Fibroblast of skin of right biceps (primary cell): Measurements from ENCODE around the gene NDUFB10.

Source experiments
- DNase-seq: peaks from one replicate; pipeline ENCODE4 v3.0.0-alpha.2; 2013

Gene NDUFB10

DNA sequence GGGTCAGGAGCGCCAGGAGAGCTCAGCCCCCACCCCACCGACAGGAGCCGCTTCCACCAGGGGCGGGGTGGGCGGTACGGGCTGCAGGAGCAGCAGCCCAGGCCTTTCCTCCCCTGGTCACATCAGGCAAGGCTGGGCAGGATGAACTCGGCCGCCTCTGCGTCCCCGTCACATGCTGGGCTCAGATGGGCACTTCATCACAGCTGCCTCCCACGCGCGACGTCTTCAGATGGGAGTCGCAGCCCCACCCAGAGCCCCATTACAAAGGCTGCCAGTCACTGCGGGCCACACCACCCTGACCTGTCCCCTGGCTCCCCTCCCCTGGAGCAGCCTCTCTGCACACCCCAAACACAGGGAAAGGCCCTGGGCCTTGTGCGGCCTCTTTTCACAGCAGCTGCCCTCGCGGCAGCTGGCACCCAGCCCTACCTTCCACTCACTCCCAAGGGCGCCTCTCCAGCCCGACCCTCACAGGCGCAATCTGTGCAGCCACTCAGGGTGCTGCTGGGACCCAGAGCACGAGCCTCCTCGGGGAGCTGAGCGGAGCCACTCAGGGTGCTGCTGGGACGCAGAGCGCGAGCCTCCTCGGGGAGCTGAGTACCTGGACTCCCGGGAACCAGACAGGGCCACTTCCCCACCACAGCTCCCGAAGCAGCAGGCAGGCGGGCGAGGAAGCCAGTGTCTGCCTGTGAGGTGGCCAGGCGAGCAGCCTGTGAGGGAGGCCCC, 45.6 kb downstream of the NDUFB10 start:
- no peak for DNase-seq

DNA sequence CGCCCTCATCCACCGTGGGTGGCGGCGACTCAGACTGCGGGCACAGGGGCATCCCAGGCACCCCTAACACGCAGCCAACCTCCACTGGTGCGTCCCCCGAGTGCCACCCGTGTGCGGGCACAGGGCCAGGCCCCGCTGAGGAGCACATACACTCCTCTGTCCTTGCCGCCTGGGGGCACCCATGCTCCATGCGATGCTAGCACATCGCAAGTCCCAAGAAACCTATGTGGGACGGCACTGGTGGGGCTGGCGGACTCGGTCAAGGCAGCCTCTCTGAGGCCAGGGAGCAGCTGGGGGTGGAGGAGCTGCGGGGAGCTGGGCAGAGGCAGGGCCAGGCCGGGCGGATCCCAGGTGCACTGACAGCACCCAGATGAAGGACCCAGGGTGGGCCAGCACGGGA, 46.3 kb downstream of the NDUFB10 start:
- DNase-seq = no peak

DNA sequence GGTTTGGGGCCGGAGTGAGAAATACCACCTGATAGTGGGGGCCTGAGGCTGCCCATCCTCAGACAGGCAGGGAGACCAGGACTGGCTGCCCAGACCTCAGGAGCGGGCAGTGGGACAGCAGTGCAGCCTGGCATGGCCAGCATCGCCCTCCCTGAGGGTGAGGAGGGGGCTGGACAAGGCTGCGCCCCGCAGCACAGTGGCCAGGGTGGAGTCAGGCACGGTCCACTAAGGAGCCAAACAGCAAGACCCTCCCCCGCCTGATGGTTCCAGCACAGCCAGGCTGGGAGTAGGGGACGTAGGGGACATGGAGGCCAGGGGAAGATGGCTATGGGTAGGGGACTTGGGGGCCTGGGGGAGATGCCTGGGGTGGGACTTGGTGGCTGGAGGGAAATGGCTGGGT, 47.0 kb downstream of the NDUFB10 start:
- DNase-seq = no peak

DNA sequence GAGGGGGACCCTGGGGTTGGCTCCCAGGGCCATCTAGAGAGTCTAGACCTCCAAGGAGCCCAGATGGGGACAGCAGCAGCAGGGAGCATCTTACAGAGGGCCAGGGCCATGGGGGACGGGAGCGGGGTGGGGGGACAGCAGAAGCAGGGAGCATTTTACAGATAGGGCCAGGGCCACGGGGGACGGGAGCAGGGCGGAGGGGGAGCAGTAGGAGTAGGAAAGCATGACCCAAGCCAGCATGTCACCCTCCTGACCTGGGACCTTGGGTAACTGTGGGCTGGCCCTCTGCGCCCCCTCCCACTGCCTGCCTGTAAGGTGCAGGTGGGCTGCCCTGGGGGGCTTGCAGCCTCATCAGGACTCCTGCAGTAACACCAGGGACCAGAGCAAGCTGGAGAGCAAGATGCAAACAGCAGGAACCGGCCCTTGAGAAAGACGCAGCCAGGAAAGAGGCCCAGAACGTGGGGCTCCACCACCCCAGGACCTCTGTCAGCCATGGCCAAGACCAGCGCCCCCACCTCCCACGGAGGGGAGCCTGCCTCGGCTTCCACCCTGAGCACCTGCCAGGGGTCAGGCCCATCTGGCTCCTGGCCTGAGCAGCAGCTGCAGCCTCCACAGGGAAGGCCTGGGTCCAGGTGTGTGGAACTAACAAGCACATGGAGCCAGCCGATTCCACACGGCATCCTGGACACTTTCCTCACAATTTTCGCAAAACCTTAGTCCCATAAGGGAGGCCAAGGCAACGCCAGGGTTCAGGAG, 47.9 kb downstream of the NDUFB10 start:
- DNase-seq = no peak

DNA sequence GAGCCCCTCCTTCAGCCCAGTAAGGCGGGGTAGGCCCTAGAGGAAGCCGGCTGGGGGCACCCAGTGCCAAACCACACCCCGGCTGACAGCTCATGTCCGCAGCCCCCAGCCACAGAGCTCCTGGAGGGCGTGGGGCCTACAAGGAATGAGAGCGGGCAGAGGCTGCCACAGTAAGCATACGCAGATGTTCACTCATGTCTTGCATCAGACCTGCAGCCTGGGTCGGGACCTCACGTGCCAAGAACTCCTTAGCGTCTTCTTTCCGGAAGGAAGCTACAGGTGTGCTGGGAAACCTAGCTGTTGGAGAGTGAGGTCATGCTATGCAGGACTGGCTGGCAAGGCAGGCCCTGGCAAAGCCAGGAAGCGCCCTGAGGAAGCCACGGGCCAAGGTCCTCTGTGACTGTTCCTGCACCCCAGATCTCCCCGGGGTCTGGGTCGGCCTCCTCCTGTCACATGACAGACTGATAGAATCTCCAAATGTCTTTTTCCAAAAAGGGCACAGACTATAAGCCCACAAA, 48.7 kb downstream of the NDUFB10 start:
- DNase-seq = peak; percentile 40

DNA sequence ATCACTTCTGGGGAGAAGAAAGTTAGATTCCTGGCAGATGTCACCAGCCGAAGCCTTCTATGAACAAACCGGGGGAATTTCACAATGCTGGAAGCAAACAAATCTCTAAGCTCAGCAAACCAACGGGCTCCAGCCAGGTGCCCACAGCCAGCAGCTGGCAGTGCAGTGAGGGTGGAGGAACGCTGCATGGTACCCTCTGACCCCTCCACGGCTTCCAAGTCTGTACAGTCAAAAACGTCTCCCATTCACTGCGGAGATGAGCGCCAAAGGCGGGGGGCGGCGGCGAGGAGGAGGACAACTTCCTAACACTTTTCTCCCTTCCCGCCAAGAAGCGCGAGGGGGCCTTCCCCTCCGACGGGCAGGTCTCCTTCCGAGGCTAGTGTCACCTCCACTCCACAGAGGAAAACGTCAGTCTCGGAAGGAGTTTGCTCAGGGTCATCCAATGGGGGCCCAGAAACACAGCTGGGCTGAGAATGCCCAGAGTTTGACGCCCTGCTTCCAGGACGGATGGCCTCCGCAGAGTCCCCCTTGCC, 49.4 kb downstream of the NDUFB10 start:
- peak; percentile 40 for DNase-seq

DNA sequence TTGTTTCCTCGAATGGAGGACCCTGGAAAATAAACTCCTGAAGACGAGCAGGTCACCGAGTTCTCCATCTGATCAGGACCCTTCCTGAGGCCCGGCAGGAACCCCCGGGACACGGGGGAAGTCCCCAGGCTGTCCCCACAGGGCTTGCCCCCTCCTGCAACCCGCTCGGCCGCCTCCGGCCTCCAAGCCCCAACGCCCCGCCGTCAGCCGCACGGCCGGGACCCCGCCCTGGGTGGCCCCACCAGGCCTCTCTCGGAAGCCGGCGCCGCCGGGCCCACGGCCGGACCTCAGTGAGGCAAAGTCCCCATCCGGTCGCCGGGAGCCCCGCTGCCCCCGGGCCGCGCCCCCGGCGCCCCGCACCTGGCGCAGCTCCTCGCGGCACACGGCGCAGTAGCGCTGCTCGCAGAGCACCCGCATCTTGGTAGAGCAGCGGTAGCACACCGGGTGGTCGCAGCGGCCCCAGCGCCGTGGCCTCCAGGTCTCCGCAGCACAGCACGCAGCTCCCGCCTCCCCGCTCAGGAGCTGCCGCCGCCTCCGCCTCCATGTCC, 49.9 kb downstream of the NDUFB10 start:
- no peak for DNase-seq

DNA sequence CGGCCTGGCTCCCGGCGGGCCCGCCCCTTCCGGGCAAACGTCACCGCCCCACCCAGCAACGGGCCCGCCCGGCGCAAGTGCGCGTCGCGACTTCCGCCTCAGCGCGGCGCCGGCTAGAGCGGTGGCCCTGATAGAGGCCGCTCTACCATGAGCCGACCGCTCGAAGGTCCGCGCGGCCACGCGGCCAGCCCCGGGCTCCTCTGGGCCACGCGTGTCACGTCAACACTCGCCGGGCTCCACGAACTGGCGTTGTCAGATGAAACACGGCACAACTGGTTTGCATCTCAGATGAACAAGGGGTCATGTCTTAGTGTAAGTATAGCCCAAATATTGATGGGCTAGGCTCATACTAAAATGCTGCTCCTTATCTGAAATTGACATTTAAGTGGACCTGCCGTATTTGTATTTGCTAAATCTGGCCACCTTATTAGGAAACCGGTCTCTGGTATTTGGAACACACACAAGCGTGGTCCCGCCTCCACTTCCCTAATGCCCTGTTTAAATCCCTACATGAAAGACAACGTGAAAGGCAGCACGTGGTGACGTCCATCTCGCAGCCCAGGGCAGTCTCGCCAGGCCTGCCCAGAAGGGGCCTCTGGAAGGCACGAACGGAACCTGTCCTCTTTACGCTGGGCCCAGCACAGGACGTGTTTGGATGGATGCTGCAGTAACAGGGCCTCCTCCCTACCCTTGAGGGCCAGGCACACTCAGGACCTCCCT, 50.6 kb downstream of the NDUFB10 start, which contains the start of gene ZNF598:
Gene ZNF598 (minus strand): TSS at position 31 of the 720 bp plus-strand sequence.
- peak; percentile 91 for DNase-seq
